ENCODE measurements around the gene SGTA. TPM values are rescaled to one million over a fixed set of nuclear protein-coding genes. Genes with fewer than 3 reads are reported as not detected.

The SGTA gene
- total RNA-seq, 1 experiment from 2014 or later: 109 TPM

- H3K36me3 ChIP-seq (ENCODE audit: control insufficient read depth in 1 of 2, insufficient read depth in 2 of 2, low read length in 2 of 2): peaks cover 3 to 17% of the 10 kb centered on the region in 2 experiments
- POLR2A ChIA-PET: no interaction called here
- H3K79me2 ChIP-seq (ENCODE audit: insufficient read depth, low read length): peaks cover 21% of the 10 kb centered on the region
- H4K20me1 ChIP-seq (ENCODE audit: insufficient read depth): no peaks in the 10 kb centered on the region
- H3K4me2 ChIP-seq (ENCODE audit: low read length): no peak overlapping the region
- no peak for TF ChIP-seq TCF7L2 (IDR thresholded peaks at IDR 0.05; ENCODE audit: borderline replicate concordance, extremely low read depth, insufficient read depth, insufficient read length)
- TF ChIP-seq SP1 (IDR thresholded peaks at IDR 0.05; ENCODE audit: low read depth): no peak
- TF ChIP-seq CBX3 (IDR thresholded peaks at IDR 0.05; ENCODE audit: low read depth): no peak
- no peak for TF ChIP-seq EGR1 (IDR thresholded peaks at IDR 0.05; ENCODE audit: low read depth)
- no peak for TF ChIP-seq MAX (IDR thresholded peaks at IDR 0.05)
- no peak for TF ChIP-seq REST (IDR thresholded peaks at IDR 0.05; ENCODE audit: low read depth)
- TF ChIP-seq POLR2AphosphoS5 (IDR thresholded peaks at IDR 0.05; ENCODE audit: low read depth, low read length): no peak
- no peak for TF ChIP-seq SRF (IDR thresholded peaks at IDR 0.05; ENCODE audit: low read depth)
- TF ChIP-seq YY1 (IDR thresholded peaks at IDR 0.05; ENCODE audit: extremely low read depth, insufficient replicate concordance, low read depth, low read length): no peak
- TF ChIP-seq CEBPB (IDR thresholded peaks at IDR 0.05; ENCODE audit: low read depth): no peak
- TF ChIP-seq EZH2phosphoT487 (IDR thresholded peaks at IDR 0.05; ENCODE audit: borderline replicate concordance): no peak
- TF ChIP-seq SIN3A (IDR thresholded peaks at IDR 0.05; ENCODE audit: low read depth): no peak
- no peak for TF ChIP-seq ZFX (IDR thresholded peaks at IDR 0.05)
- no peak for TF ChIP-seq ZBTB33 (IDR thresholded peaks at IDR 0.05; ENCODE audit: extremely low read depth, insufficient replicate concordance, low read length)
- no peak for TF ChIP-seq JUND (IDR thresholded peaks at IDR 0.05)
- TF ChIP-seq ELF1 (IDR thresholded peaks at IDR 0.05; ENCODE audit: borderline replicate concordance, low read depth): no peak
- intact Hi-C loops (cut with micrococcal nuclease): no loop called here
- CTCF ChIA-PET: no interaction called here
- H3K9ac ChIP-seq (ENCODE audit: low read length): no peak overlapping the region
- DNase-seq (ENCODE audit: low read depth, low spot score): no peak
- no peak for ATAC-seq
- BruUV-seq (replicated peaks): no TSS peak
- H3K27me3 ChIP-seq (ENCODE audit: insufficient read depth, low read length): no peaks in the 10 kb centered on the region
- H3K4me3 ChIP-seq (replicated peaks in 1 of 2; ENCODE audit: low read depth in 1 of 2, low read length in 2 of 2): no peak overlapping the region
- RAD21 ChIA-PET (ENCODE audit: low non-redundant PET in 1 of 2, low total read pairs in 2 of 2, uncharacterized antibody in 2 of 2, unreplicated experiment in 2 of 2): no interaction called here
- peaks cover 0 to 3% of the 10 kb centered on the region in 2 experiments; a peak in 1 of 4 replicates for H3K4me1 ChIP-seq (ENCODE audit: control insufficient read depth in 1 of 2, insufficient read depth in 2 of 2, low read length in 2 of 2)
- H2AFZ ChIP-seq (ENCODE audit: low read depth, low read length, poor library complexity, severe bottlenecking): no peak overlapping the region
- H3K27ac ChIP-seq (ENCODE audit: low read depth, low read length): no peak overlapping the region
- peaks cover 0 to 6% of the 10 kb centered on the region in 2 experiments; a peak in 1 of 4 replicates for H3K9me3 ChIP-seq (ENCODE audit: control insufficient read depth in 1 of 2, insufficient read depth in 1 of 2, low read depth in 1 of 2, low read length in 2 of 2)
- H3K9me2 ChIP-seq (ENCODE audit: insufficient read depth): no peaks in the 10 kb centered on the region
Measured at GRCh38 chr19:2735374-2735773, 47.7 kb downstream of the SGTA start.

Data from HCT116 (cell line).